Activated naive CD4-positive, alpha-beta T cell treated with anti-CD3 and anti-CD28 coated beads for 36 hours (primary cell): ENCODE measurements around the gene RAB1B. TPM values are rescaled to one million over a fixed set of nuclear protein-coding genes. Genes with fewer than 3 reads are reported as not detected.
A peak's percentile ranks its signal among the peaks of the same experiment; 100 is the strongest.
"Not testable (repeated sequence)": the region's sequence is repeated elsewhere in the genome, so short reads cannot be mapped to it uniquely, and the experiment has no call there.

Experiments used
- CTCF ChIA-PET: fragments of 350-600 bp; sonication (Branson Sonifier 250); formaldehyde crosslinking; loops from one replicate; lab custom pipeline; 2021; ENCODE audit warnings: antibody characterized with exemption; lab: Charles Lee
- DNase-seq: peaks from one replicate; pipeline ENCODE4 v3.0.0-alpha.2; 2020
- H3K27ac Mint-ChIP-seq: one replicate; pipeline ENCODE4 v1.8.0; 2021; ENCODE audit warnings: mild to moderate bottlenecking, mixed read lengths
- H3K27me3 Mint-ChIP-seq: one replicate; pipeline ENCODE4 v1.8.0; 2021; ENCODE audit warnings: low read depth, mixed read lengths
- H3K36me3 Mint-ChIP-seq: one replicate; pipeline ENCODE4 v1.8.0; 2021; ENCODE audit warnings: low read depth, mixed read lengths
- H3K4me1 Mint-ChIP-seq: one replicate; pipeline ENCODE4 v1.8.0; 2021; ENCODE audit warnings: low read depth, mixed read lengths
- H3K4me3 Mint-ChIP-seq: one replicate; pipeline ENCODE4 v1.8.0; 2021; ENCODE audit warnings: mild to moderate bottlenecking, moderate library complexity, mixed read lengths
- H3K9me3 Mint-ChIP-seq: one replicate; pipeline ENCODE4 v1.8.0; 2021; ENCODE audit warnings: mixed read lengths
- intact Hi-C: fragments of 100-400 bp; cut with micrococcal nuclease; formaldehyde crosslinking; loops from one replicate; pipeline ENCODE4 v1.15.1; 2023
- total RNA-seq, 2 experiments: library from RNA; stranded (reverse); gene quantifications; one replicate each; pipeline ENCODE4 v1.2.3, GENCODE V29; 2021

RAB1B gene
- total RNA-seq, 2 experiments from 2014 or later = 112 to 115 TPM

DNA sequence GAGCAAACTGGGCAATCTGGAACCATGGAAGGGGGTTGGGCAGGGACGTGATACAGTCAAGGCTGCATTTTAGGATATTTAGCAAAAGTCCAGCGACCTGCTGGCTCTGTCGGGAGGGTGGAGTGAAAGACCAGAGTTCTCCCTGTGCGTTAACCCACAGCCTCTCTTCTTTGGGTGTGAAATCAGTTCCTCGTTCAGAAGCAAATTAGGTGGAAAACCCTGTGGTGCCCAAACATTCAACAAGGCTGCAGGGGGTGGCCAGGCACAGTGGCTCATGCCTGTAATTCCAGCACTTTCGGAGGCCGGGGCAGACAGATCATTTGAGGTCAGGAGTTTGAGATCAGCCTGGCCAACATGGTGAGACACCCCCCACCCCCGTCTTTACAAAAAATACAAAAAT is 29.2 kb downstream of the RAB1B start:
- Mint-ChIP-seq H3K27me3 (peaks cover 11% of the 10 kb centered on the region), H3K27ac (no peak overlapping the region), H3K4me3 (no peak overlapping the region), H3K36me3 (no peaks in the 10 kb centered on the region), H3K9me3 (no peaks in the 10 kb centered on the region), H3K4me1 (peaks cover 3% of the 10 kb centered on the region)
- CTCF ChIA-PET = interaction anchor here (1.1 to 1.4 kb wide), 3 partner anchors 8 to 89 kb away, joined by 3 to 4 read pairs (median 3); partner anchors contain the start of gene YIF1A
- no peak for DNase-seq
- intact Hi-C loops = no loop called here

- Mint-ChIP-seq H3K27me3 (no peaks in the 10 kb centered on the region), H3K36me3 (no peaks in the 10 kb centered on the region), H3K9me3 (no peaks in the 10 kb centered on the region), H3K4me3 (no peak overlapping the region), H3K27ac (no peak overlapping the region), H3K4me1 (no peaks in the 10 kb centered on the region)
- CTCF ChIA-PET = interaction anchor here (1.1 kb wide), 1 partner anchor 17 kb away, joined by 4 read pairs; no protein-coding TSS in a partner anchor
- DNase-seq = no peak
- intact Hi-C loops = no loop called here
Measured at GRCh38 chr11:66299186-66299585, 30.7 kb downstream of the RAB1B start.

- Mint-ChIP-seq H3K27ac (no peak overlapping the region), H3K36me3 (no peaks in the 10 kb centered on the region), H3K4me1 (no peaks in the 10 kb centered on the region), H3K9me3 (no peaks in the 10 kb centered on the region), H3K27me3 (no peaks in the 10 kb centered on the region), H3K4me3 (no peak overlapping the region)
- DNase-seq = no peak
- CTCF ChIA-PET = interaction anchor here (0.6 to 2.9 kb wide), 4 partner anchors 9 to 129 kb away, joined by 3 to 10 read pairs (median 4); no protein-coding TSS in a partner anchor
- intact Hi-C loops = no loop called here
Measured at GRCh38 chr11:66302656-66303055, 34.2 kb downstream of the RAB1B start.

DNA sequence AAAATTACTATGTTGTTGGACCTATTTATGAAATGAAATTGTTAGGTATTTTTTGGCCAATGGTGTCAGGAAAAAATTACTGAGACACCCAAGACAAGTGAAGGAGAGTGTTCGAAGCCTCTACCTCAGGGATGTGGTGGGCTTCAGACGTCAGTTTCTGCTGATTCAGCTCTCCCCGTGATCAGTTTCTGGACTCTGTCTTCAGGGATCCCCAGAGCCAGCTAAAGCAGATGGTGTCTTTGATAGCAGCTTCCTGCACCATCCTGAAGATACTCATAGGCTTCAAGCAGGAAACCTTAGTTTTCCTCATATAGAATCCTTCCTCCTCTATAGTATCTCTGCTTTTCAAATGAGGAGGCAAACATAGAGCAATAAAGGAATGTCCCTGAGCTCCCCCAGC is 41.0 kb downstream of the RAB1B start:
- H3K27me3 Mint-ChIP-seq = no peaks in the 10 kb centered on the region
- H3K27ac Mint-ChIP-seq = no peak overlapping the region
- no peak for DNase-seq
- intact Hi-C loops = no loop called here
- H3K4me3 Mint-ChIP-seq = no peak overlapping the region
- H3K36me3 Mint-ChIP-seq = no peaks in the 10 kb centered on the region
- CTCF ChIA-PET = interaction anchor here (4.8 kb wide), 1 partner anchor 79 kb away, joined by 85 read pairs; no protein-coding TSS in a partner anchor
- H3K4me1 Mint-ChIP-seq = peaks cover 16% of the 10 kb centered on the region
- H3K9me3 Mint-ChIP-seq = no peaks in the 10 kb centered on the region

DNA sequence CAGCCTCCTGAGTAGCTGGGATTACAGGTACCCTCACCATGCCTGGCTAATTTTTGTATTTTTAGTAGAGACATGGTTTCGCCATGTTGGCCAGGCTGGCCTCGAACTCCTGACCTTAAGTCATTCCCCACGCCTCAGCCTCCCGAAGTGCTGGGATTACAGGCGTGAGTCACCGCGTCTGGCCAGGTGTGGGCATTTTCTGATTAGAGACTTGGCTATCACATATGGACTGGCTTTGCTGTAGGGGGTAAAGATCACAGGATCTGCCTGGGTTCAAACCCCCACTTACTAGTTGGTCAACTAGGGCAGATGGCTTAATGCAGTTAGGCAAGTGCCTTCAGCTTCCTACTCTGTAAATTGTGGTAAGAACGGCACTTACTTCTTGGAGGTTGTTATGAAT is 41.9 kb downstream of the RAB1B start:
- Mint-ChIP-seq H3K4me1 (peaks cover 23% of the 10 kb centered on the region), H3K4me3 (no peak overlapping the region), H3K27me3 (no peaks in the 10 kb centered on the region), H3K27ac (no peak overlapping the region), H3K9me3 (no peaks in the 10 kb centered on the region), H3K36me3 (no peaks in the 10 kb centered on the region)
- CTCF ChIA-PET = interaction anchor here (4.1 to 4.8 kb wide), 2 partner anchors 16 to 78 kb away, joined by 23 to 85 read pairs; no protein-coding TSS in a partner anchor
- intact Hi-C loops = no loop called here
- DNase-seq = no peak

DNA sequence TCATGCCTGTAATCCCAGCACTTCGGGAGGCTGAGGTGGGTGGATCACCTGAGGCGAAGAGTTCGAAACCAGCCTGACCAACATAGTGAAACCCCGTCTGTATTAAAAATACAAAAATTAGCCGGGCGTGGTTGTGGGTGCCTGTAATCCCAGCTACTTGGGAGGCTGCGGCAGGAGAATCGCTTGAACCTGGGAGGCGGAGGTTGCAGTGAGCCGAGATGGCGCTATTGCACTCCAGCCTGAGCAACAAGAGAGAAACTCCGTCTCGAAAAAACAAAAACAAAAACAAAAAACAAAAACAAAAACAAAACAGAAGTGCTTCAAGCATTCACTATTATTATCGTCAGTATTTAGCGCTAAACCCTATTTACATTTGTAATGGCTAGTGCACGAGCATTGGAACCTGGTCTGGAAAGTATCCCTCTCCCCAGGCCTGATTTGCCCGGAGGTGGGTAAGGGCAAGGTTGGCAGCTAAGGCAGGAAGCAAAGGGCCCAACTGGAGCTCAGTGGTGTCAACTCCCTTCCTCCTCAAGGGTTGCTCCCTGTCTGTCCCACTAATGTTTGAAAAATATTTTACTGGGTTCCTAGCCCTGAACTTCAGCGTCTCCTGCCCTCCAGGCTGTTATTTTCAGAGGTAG is 42.5 kb downstream of the RAB1B start:
- peaks cover 28% of the 10 kb centered on the region for H3K4me1 Mint-ChIP-seq
- DNase-seq, H3K36me3 Mint-ChIP-seq, H3K9me3 Mint-ChIP-seq, intact Hi-C loops, H3K4me3 Mint-ChIP-seq, H3K27me3 Mint-ChIP-seq, H3K27ac Mint-ChIP-seq: not testable (repeated sequence)
- CTCF ChIA-PET = interaction anchor here (0.6 to 4.8 kb wide), 28 partner anchors 9 to 439 kb away, joined by 3 to 85 read pairs (median 4); partner anchors contain the start of genes B4GAT1, BRMS1, RBM4B and RIN1

DNA sequence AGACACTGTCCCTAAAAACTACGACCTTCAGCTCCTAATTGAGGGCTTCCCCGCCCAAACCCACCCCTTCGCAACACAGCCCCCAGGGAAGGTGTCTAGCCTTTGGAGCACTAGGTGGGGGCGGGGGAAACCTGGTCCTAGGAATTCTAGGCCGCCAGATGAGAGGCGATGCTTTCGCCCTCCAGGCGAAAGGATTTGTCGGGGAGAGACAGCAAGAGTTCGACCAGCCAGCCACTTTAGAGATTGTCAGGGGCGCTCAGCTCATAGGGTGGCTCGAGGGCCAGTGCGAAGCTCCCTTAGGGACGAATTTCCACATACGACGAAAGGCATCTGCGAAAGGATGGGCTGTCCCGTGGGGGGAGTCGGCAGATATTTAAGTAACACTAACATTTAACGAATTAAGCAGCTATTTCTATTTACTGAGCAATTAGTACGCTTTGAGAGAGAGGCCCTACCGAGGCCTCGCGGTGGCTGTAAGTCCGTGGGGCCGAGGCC is 43.1 kb downstream of the RAB1B start:
- peaks cover 33% of the 10 kb centered on the region for H3K4me1 Mint-ChIP-seq
- CTCF ChIA-PET = interaction anchor here (0.6 to 4.8 kb wide), 33 partner anchors 10 to 617 kb away, joined by 3 to 85 read pairs (median 4); partner anchors contain the start of genes B4GAT1, BRMS1, MRPL11 and RBM4B
- H3K27ac Mint-ChIP-seq = peak overlapping the region; percentile 93
- no peaks in the 10 kb centered on the region for H3K27me3 Mint-ChIP-seq
- intact Hi-C loops = no loop called here
- no peaks in the 10 kb centered on the region for H3K9me3 Mint-ChIP-seq
- H3K4me3 Mint-ChIP-seq = peak overlapping the region; percentile 92
- no peaks in the 10 kb centered on the region for H3K36me3 Mint-ChIP-seq
- DNase-seq = no peak

DNA sequence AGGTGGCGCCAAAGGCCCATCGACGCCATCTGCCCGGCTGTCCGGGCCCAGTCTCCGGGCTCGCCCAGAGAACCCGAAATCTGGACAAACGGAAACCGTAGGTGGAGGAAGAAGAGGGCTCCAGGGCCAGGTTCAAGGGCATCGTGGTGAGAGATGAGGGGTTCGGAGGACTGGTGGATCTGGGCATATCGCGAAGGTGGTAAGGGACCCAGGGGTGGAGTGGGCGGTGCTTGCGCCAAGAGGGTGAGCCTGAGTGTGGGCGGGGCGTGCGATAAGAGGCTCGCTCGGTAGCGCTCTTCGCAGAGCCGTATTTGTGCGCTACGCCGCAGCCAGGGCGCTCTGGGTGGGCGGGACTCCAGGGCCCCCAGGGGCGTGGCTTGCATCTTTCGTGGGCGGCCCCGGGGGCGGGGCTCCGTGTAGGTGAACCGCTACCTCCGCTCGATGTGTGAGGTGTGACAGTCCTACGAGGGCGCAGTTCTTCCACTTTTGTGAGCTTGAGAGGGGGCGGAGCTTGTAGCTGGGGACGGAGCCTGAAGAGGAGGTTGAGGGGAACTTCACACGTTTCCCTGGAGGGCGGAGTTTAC is 43.6 kb downstream of the RAB1B start:
- no peaks in the 10 kb centered on the region for H3K27me3 Mint-ChIP-seq
- H3K36me3 Mint-ChIP-seq = no peaks in the 10 kb centered on the region
- peak overlapping the region; percentile 92 for H3K4me3 Mint-ChIP-seq
- DNase-seq = peak; percentile 96
- peaks cover 33% of the 10 kb centered on the region for H3K4me1 Mint-ChIP-seq
- CTCF ChIA-PET = interaction anchor here (0.6 to 4.8 kb wide), 34 partner anchors 10 to 617 kb away, joined by 3 to 85 read pairs (median 4); partner anchors contain the start of genes B4GAT1, BRMS1, MRPL11 and RBM4B
- peak overlapping the region; percentile 93 for H3K27ac Mint-ChIP-seq
- intact Hi-C loops = loop anchor here (1.0 kb wide), 7 partner anchors 16 to 127 kb away; partner anchors contain the start of genes BRMS1, RAB1B and YIF1A
- H3K9me3 Mint-ChIP-seq = no peaks in the 10 kb centered on the region

- Mint-ChIP-seq H3K27ac (peak overlapping the region; percentile 93), H3K4me3 (peak overlapping the region; percentile 92), H3K9me3 (no peaks in the 10 kb centered on the region), H3K36me3 (no peaks in the 10 kb centered on the region), H3K4me1 (peaks cover 40% of the 10 kb centered on the region), H3K27me3 (no peaks in the 10 kb centered on the region)
- CTCF ChIA-PET = interaction anchor here (0.6 to 4.8 kb wide), 18 partner anchors 9 to 327 kb away, joined by 3 to 85 read pairs (median 4); partner anchors contain the start of genes B4GAT1, BRMS1, MRPL11 and RIN1
- peak; percentile 99 for DNase-seq
- intact Hi-C loops = loop anchor here (1.0 kb wide), 7 partner anchors 16 to 127 kb away; partner anchors contain the start of genes BRMS1, RAB1B and YIF1A
Measured at GRCh38 chr11:66312549-66313320, 44.3 kb downstream of the RAB1B start.

GRCh38 chr11:66313321-66314185 is 45.1 kb downstream of the RAB1B start:
- Mint-ChIP-seq H3K4me1 (peaks cover 48% of the 10 kb centered on the region), H3K27ac (peak overlapping the region; percentile 93), H3K9me3 (no peaks in the 10 kb centered on the region), H3K4me3 (peak overlapping the region; percentile 92), H3K27me3 (no peaks in the 10 kb centered on the region), H3K36me3 (no peaks in the 10 kb centered on the region)
- no peak for DNase-seq
- CTCF ChIA-PET = interaction anchor here (1.0 to 4.8 kb wide), 9 partner anchors 9 to 245 kb away, joined by 3 to 85 read pairs (median 9); partner anchors contain the start of genes B4GAT1 and BRMS1
- intact Hi-C loops = no loop called here

- Mint-ChIP-seq H3K27me3 (no peaks in the 10 kb centered on the region), H3K9me3 (peaks cover 2% of the 10 kb centered on the region), H3K36me3 (no peaks in the 10 kb centered on the region), H3K27ac (peak overlapping the region; percentile 63), H3K4me1 (peaks cover 54% of the 10 kb centered on the region), H3K4me3 (peak overlapping the region; percentile 59)
- intact Hi-C loops = no loop called here
- DNase-seq = no peak
- CTCF ChIA-PET = interaction anchor here (1.0 to 4.1 kb wide), 2 partner anchors 13 to 18 kb away, joined by 3 to 23 read pairs; no protein-coding TSS in a partner anchor
Measured at GRCh38 chr11:66314186-66314501, 45.7 kb downstream of the RAB1B start.
